ENCODE measurements around the gene PCSK6.

GRCh38 chr15:101526442-101526841 is 36.9 kb upstream of the PCSK6 start:
- TF ChIP-seq, protein P1, sequence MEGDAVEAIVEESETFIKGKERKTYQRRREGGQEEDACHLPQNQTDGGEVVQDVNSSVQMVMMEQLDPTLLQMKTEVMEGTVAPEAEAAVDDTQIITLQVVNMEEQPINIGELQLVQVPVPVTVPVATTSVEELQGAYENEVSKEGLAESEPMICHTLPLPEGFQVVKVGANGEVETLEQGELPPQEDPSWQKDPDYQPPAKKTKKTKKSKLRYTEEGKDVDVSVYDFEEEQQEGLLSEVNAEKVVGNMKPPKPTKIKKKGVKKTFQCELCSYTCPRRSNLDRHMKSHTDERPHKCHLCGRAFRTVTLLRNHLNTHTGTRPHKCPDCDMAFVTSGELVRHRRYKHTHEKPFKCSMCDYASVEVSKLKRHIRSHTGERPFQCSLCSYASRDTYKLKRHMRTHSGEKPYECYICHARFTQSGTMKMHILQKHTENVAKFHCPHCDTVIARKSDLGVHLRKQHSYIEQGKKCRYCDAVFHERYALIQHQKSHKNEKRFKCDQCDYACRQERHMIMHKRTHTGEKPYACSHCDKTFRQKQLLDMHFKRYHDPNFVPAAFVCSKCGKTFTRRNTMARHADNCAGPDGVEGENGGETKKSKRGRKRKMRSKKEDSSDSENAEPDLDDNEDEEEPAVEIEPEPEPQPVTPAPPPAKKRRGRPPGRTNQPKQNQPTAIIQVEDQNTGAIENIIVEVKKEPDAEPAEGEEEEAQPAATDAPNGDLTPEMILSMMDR (IDR thresholded peaks at IDR 0.05) = no peak
- TF ChIP-seq POLR2A (IDR thresholded peaks at IDR 0.05) = no peak

All from uterus (tissue), 2 donors.